ENCODE measurements around the gene COQ4.
A peak's percentile ranks its signal among the peaks of the same experiment; 100 is the strongest.
"Not testable (repeated sequence)": the region's sequence is repeated elsewhere in the genome, so short reads cannot be mapped to it uniquely, and the experiment has no call there.

Gene COQ4

DNA sequence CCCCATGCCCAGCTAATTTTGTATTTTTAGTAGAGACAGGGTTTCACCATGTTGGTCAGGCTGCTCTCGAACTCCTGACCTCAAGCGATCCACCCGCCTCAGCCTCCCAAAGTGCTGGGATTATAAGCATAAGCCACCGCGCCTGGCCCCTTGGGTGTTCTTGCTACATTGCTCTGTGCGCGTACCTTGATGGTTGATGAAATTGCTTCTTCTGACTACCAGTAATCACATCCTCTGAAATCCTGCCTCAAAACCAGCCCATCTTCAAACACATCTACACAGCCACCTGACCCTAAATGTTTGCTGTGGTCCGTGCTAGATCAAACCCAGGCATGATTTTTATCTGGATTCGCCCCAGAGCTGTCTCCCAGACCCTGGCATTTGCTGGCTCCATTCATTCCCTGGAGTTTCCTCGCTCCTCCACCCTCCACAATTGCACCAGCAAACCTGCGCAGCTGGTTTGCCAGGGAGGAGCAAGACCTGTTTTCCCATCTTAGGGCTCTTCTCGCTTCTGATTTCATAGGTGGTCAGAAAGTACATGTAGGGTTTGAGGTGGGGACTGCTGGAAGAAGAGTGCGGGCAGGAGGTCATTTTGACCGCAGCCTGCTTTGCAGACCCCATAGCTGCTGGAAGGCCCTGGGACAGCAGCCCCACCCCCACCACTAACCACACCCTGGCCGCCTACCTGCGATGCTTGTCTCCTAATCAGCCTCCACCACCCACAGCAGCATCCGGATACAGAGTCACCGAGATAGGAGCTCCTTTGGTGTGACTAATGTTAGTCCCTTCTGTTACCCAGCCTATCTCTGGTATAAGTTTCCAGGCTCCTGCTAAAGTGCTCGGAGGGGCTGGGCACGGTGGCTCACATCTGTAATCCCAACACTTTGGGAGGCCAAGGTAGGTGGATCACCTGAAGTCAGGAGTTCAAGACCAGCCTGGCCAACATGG lies 23.8 kb upstream of the COQ4 start:
- DNase-seq (ENCODE audit: low spot score): no peak

DNA sequence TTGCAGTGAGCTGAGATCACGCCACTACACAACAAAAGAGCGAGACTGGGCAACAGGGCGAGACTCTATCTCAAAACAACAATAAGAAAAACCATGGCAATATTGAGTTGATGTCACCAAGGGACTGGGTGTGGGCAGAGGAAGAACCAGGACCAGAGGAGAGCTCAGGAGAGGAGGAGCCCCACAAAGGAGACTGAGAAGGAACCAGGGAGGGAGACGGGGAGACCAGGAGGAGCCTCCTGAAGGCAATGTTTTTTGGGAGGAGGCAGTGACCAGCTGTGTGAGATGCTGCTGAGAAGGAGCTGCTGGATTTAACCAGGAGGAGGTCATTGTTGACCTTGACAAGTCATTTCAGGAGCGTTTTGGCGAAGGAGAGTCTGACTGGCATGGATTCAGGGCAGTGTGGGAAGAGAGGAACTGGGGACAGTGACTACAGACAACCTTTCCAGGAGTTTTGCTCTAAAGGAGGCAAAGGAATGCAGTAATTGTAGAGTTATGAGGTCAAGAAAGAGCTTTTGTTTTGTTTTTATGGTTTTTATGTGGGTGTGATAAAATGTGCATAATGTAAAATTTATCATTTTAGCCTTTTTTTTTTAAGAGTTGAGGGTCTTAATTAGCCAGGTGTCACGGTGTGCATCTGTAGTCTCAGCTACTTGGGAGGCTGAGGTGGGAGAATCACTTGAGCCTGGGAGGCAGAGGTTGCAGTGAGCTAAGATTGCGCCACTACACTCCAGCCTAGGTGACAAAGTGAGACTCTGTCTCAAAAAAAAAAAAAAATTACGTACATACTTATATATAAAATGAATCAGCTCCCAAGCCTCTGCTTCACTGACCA lies 18.3 kb upstream of the COQ4 start:
- DNase-seq (ENCODE audit: low spot score): no peak

DNA sequence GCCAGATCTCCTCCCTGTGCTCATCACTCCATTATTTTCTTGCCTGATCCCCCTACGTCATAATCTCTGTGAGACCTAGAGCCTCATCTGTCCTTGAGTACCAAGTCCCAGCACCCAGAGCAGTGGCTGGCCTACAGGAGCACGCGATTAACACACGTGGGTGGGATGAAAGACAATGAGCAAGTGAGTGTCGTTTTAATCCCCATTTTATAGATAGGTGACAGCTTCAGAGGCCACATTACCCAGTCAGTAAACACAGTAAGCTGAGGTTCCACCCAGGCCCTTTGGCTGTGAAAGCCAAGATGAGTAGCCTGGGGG lies 17.7 kb upstream of the COQ4 start:
- no peak for DNase-seq (ENCODE audit: low spot score)

DNA sequence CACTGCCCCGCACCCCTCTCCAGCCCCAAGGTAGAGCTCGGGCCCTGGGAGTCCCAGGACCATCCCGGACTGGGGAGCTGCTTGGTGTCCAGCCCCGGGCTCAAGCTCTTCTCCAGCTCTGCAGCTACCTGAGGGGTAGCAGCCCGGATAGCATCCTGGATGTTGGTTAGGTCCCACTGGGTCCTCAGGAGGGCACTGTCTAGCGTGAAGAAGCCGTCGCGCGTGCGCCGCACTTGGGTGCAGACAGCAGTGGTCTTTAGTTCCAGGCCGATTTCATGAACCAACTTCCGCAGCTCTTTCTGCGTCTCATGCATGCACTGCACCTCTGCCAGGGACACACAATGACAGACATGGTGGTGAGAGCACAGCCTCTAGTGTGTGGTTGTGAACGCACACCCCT lies 13.1 kb upstream of the COQ4 start:
- no peak for DNase-seq (ENCODE audit: low spot score)

DNA sequence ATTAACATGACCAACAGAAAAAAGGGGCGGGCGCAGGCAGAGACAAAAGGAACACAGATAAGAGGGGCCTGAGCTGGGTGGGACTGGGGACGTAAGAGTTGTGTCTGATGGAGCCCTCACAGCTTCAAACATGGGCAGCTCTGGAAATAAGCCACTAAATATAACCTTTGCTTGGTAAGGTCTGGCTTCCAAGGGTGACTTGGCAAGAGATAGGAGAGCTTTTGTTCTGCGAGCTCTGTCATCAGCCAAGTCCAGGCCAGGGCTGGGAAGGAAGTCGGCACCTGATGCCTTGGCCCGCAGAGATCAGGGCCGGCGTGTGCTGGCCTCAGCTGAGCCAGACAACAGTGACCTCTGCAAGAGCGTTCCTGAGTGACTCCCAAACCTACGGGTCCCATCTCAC lies 12.2 kb upstream of the COQ4 start:
- DNase-seq (ENCODE audit: low spot score): no peak

DNA sequence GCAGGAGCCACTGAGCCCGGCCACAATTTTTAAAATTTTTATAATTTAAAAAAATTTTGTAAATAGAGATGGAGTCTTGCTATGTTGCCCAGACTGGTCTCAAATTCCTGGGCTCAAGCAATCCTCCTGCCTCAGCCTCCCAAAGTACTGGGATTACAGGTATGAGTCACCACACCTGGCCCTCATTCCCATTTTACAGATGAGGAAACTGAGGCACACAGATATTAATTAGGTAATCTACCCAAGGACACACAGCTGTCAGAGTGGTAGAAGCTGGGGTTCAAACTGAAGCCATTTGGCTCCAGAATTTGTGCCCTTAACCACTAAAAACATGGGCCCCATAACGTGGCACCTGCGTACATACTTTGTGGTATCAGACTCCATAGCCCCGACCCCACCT lies 7.9 kb upstream of the COQ4 start:
- no peak for DNase-seq (ENCODE audit: low spot score)

DNA sequence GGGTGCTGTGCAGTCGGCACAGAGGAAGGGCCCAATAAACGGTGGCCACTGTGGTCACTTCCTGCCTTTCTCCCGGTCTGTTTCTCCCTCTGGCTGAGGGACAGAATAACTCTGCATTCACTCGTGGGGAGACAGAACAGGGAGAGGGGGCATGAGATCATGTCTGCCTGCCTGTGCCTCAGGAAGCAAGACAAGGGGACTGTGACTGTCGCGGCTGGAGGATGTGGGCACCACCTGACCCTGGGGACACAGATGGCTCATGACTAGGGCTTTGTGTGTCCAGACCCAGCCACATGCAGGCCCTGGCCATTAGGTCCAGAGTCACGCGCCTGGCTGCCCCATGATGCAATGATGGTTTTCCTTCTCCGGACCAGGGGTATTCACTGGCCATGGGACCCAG lies 6.2 kb upstream of the COQ4 start:
- DNase-seq (ENCODE audit: low spot score): no peak

DNA sequence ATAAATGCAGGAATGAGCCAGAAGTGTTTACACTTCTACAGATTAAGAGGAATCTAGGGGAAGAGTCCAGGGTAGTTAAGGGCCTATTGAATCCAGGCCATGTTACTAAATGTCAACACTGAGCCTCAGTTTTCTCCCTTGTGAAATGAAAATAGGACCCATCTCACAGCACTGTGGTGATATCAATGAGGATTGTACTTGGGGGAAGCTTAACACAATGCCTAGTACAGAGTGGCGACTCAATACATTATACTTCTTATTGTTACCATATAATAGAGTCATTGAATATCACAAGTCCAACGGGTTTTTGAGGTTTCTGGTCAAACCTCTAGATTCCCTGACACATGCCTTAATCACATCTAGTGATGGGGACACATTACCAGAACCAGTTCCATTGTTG lies 5.0 kb upstream of the COQ4 start:
- no peak for DNase-seq (ENCODE audit: low spot score)

DNA sequence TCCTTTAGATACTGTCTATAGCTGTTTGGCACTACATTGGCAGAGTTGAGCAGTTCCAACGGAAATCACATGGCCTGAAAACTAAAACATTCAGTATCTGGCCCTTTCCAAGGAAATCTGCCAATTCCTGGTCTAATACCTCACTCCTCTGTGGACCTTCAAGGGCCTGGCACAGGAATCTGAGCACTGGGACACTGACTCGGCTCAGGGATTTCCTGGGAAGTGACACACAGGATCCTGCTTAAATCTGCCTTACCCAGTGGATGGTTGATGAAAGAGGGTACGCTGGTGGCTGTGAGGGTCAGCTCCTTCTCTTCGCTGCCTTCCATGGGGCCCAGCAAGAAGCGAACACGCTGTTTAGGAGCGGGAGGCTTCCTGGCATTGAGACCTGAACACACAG lies 1.3 kb upstream of the COQ4 start:
- no peak for DNase-seq (ENCODE audit: low spot score)

DNA sequence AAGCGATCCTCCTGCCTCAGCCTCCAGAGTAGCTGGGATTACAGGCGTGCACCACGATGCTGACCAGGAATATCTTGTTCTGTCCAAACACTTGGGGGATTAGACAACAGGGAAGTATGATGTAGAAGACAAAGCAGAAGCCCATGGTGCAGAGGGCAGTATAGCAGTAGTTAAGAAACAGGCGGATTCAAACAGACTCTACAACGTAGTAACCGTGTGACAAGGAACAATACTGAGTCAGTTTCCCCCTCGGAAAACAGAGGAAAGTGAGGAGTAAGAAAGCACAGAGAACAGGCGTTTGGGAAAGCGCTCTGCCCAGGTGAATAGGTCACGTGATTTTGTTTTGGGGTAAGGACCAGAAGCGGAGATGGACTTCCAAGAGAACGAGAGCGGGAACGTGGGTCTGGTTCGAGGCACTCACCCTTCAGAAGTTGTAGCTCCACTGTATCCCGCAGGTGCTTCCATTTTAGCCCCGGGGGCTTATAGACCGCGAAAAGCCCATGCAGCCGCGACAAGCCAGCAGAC lies 698 bp upstream of the COQ4 start:
- DNase-seq (ENCODE audit: low spot score): no peak

DNA sequence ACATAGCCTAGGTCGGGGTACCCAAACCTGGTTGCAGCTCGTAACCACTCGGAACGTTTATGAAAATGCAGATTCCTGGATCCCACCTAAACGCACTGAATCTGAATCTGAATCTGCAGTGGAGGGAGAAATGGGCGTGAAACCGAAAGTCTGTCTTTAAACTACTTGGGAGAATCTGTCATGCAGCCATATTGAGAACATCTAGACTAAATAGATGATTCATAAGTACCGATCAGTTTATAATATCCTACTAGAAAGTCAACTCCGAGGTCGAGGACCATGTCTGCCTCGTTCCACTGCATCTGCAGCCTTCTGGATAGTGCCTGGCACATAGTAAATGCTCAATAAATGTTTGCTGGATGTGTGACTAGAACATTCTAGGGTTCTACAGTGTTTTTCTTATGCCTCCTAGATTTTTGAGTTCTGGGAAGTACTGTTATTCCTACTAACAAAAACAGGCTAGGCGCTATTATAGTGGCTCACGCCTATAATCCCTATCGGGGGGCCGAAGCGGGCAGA lies 632 bp downstream of the COQ4 start:
- DNase-seq (ENCODE audit: low spot score): no peak

DNA sequence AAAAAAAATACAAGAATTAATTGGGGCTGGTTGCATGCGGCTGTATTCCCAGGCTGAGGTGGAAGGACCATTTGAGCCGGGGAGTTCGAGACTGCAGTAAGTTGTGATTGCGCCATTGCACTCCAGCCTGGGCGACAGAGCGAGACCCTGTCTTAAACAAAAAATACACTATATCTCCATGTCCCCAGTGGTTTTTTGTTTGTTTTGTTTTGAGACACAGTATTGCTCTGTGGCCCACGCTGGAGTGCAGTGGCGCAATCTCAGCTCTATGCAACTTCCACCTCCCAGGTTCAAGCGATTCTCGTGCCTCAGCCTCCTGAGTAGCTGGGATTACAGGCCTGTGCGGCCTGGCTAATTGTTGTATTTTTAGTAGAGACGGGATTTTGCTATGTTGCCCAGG lies 1.2 kb downstream of the COQ4 start:
- no peak for DNase-seq (ENCODE audit: low spot score)

DNA sequence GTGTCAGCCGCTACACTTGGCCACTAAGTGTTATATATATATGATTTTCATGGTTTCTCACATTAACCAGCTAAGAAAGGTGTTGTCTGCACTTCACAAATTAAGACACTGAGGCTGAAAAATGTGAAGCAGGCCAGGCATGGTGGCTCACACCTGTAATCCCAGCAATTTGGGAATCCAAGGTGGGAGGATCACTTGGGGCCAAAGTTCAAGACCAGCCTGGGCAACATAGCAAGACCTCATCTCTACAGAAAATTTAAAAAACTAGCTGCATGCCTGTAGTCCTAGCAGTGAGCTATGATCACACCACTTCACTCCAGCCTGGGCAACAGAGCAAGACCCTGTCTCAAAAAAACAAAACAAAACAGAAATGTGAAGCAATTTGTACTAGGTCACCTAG lies 1.8 kb downstream of the COQ4 start:
- no peak for DNase-seq (ENCODE audit: low spot score)

DNA sequence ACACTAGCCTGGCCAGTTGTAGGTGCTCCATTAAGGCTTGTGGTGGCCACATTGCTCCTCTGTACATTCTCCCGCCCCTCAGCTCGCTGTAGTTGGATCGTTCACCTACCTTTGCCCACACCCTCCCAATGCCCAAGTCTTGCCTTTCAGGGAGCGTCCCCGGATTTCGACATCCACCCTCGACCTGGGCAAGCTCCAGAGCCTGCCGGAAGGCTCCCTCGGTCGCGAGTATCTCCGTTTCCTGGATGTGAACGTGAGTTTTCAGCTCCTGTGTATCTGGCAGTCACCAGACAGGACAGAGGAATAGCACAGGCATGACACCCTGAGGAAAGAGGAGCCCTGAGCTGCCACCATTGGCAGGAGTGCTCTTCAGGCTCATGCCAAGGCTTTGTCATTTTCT lies 3.0 kb downstream of the COQ4 start:
- DNase-seq (ENCODE audit: low spot score): no peak

DNA sequence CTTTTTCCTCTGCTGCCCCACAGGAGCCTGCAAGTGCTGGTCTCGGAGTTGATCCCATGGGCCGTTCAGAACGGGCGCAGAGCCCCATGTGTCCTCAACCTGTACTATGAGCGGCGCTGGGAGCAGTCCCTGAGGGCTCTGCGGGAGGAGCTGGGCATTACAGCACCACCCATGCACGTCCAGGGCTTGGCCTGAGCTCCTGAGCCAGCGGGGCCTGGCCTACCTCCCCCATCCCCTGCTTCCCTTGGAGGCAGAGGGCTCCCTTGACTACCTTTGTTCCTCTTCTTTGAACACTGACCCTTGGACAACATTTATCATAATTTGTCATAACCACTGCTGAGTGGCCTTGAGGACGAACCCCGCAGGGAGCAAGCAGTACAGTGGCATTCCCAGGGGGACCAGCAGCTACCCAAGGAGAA lies 10.8 kb downstream of the COQ4 start:
- no peak for DNase-seq (ENCODE audit: low spot score)

DNA sequence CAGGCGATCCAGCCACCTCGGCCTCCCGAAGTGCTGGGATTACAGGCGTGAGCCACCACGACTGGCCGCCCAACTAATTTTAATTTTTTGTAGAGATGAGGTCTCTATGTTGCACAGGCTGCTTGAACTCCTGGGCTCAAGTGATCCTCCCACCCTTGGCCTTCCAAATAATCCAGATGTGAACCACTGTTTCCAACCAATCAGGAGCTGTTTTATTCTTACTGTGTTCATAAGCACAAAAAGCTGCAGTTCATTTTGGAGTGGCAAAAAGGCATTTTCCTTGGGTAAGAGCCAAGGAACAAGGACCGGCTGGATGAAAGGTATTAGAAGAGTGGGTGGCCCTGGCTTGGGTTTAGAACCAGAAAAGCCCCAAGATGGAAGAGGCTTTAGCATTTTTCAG lies 12.5 kb downstream of the COQ4 start:
- no peak for DNase-seq (ENCODE audit: low spot score)

DNA sequence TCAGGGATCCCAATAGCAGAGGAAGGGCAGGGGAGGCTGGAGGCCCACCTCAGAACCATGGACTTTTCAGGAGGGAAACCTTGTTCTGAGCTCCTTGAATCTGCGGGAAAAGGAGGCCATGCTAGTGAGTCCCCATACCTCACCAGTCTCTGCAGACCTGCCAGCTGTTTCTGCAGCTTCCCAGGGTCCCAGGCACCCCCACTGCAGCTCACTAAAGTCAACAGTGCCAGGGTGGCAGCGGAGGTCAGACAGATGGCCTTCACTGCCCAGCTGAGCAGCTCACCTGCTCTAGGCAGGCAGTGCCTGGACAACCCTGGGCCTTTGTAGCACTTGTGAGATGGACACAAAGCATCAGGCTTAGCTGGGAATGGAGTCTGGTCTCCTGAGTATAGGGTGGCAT lies 13.3 kb downstream of the COQ4 start:
- DNase-seq (ENCODE audit: low spot score): no peak

DNA sequence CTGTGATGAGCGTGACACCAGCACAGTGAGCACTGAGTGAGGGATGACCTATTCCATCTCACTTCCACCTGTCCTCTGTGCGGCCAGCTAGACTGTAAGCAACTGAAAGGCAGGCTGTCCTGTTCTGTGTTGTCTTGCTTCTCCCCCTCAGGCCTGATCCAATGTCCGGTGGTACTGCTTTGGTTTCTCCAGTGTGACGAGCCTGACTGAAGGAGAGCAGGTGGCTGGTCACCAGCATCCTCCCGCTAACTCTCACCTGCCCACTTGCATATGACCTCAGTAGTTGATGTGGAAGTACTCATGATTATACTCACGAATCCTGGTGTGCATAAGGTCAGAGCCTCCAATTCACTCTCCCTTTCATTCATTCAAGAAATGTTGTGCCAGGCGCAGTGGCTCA lies 15.3 kb downstream of the COQ4 start:
- DNase-seq (ENCODE audit: low spot score): no peak

DNA sequence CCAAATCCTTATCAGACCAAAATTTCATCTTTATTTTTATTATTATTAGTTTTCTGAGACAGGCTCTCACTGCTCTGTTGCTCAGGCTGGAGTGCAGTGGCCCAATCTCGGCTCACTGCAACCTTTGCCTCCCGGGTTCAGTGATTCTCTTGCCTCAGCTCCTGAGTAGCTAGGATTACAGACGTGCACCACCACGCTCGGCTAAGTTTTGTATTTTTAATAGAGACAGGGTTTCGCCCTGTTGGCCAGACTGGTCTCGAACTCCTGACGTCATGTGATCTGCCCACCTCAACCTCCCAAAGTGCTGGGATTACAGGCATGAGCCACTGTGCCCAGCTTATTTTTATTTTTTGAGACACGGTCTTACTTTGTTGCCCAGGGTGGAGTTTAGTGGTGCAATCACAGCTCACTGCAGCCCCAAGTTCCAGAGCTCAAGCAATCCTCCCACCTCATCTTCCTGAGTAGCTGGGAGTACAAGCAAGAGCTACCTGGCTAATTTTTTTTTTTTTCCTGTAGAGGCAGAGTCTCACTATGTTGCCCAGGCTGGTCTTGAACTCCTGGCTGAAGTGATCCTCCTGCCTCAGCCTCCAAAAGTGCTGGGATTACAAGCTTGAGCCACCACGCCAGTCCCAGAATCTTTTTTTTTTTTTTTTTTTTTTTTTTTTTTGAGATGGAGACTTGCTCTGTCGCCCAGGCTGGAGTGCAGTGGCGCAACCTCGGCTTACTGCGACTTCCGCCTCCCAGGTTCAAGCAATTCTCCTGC lies 16.4 kb downstream of the COQ4 start:
- not testable (repeated sequence) for DNase-seq (ENCODE audit: low spot score)

DNA sequence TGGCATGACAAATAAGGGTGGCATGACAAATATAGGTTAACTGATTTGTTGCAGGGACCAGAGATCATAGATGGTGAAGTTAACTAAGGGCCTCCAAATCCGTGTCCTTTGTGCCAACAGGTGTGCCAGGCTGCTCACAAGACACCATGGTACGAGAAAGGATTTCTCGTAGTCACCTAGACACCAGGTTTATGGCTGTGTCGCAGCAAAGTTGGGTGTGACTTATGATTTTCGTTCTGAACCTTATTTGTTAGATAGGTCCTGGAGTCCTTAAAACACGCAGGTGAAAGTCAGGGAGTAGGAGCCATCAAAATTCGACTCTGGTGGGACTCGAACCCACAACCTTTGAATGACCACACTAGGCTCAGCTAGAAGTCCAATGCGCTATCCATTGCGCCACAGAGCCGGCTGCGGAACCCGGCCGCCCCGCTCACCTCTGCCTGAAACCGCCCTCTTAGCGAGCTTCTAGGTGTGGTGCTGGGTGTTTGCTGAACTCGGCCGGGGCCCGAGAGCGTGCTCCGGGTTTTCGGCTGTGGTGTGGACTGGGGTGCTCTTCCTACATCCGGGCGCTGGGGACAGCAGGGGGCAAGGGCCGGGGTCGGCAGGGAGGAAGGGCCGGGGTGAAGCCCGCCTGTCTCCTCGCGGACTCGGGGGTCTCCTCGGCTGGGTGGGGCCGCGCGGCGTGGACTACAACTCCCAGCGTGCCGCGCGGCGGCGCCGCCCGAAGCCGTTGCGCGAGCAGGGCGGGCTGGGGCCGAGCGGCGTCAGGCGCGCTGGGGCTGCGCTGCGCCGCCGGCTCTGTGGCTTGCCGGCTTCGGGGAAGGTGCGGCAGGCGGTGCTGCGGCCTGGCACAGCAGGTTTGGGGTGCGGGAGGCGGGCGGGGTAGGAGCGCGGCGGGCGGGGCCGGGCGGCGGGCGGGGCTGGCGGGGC lies 17.4 kb downstream of the COQ4 start, which contains the start of gene SLC27A4:
Gene SLC27A4, plus strand, starts transcription at position 767 of the 930 bp plus-strand sequence. CDS start 2,606 bp downstream, outside the sequence.
- DNase-seq (ENCODE audit: low spot score): peak; percentile 90

Measured in LoVo (cell line).